ENCODE results near the gene TBC1D2. TPM values are rescaled to one million over a fixed set of nuclear protein-coding genes. Genes with fewer than 3 reads are reported as not detected.

The TBC1D2 gene
- total and polyA plus RNA-seq, 10 of the 15 experiments (the other 5 are each of a cell fraction or from before 2014, with no cell fraction given) = 0.04 to 1.6 (median 1.1) TPM

- no peaks in the 10 kb centered on the region for H3K4me1 ChIP-seq (ENCODE audit: control insufficient read depth, insufficient read depth, low read length)
Measured at GRCh38 chr9:98288881-98289280, 33.4 kb upstream of the TBC1D2 start.

More at GRCh38 chr9:98288881-98289280, 33.4 kb upstream of the TBC1D2 start:
- DNase-seq (ENCODE audit: low read depth, low spot score) = no peak
- intact Hi-C loops (cut with micrococcal nuclease; ENCODE audit: unreplicated experiment) = no loop called here
- Histone ChIP-seq H3K4me3 (no peak overlapping the region), H3K4me2 (ENCODE audit: control insufficient read depth, insufficient read depth) (no peak overlapping the region), H3K9me3 (replicated peaks; ENCODE audit: control insufficient read depth, insufficient read depth, low read length) (no peaks in the 10 kb centered on the region), H3K9ac (ENCODE audit: control insufficient read depth, insufficient read depth, low read length) (no peak overlapping the region), H3K27ac (ENCODE audit: control insufficient read depth, insufficient read depth) (no peak overlapping the region), H3K27me3 (replicated peaks in 1 of 2; ENCODE audit: control insufficient read depth in 2 of 2, insufficient read depth in 2 of 2, low read length in 1 of 2) (peaks cover 0 to 1% of the 10 kb centered on the region in 2 experiments; a peak in 2 of 4 replicates), H2AFZ (ENCODE audit: control insufficient read depth, low read depth, low read length) (no peak overlapping the region), H4K20me1 (ENCODE audit: control insufficient read depth, insufficient read depth) (no peaks in the 10 kb centered on the region), H3K79me2 (ENCODE audit: control insufficient read depth, insufficient read depth, low read length) (no peaks in the 10 kb centered on the region), H3K36me3 (ENCODE audit: control insufficient read depth in 2 of 2, insufficient read depth in 2 of 2, low read length in 1 of 2) (no peaks in the 10 kb centered on the region)
- ChIA-PET SMC1A (ENCODE audit: uncharacterized antibody, unreplicated experiment) (no interaction called here), RAD21 (ENCODE audit: unreplicated experiment) (no interaction called here), CTCF (interaction anchor here (0.7 to 1.2 kb wide), 2 partner anchors 84 to 254 kb away, joined by 3 read pairs; no protein-coding TSS in a partner anchor), POLR2A (no interaction called here)
- no peak for TF ChIP-seq ZNF207 (IDR thresholded peaks at IDR 0.05; ENCODE audit: borderline replicate concordance)
- no peak for TF ChIP-seq IRF3 (IDR thresholded peaks at IDR 0.05)
- no peak for TF ChIP-seq ELK1 (IDR thresholded peaks at IDR 0.05; ENCODE audit: low read depth, low read length)
- TF ChIP-seq POLR2AphosphoS5 (IDR thresholded peaks at IDR 0.05; ENCODE audit: low read length) = no peak
- no peak for TF ChIP-seq PRDM15 (CRISPR knock-in tag; IDR thresholded peaks at IDR 0.05)
- TF ChIP-seq TARDBP (IDR thresholded peaks at IDR 0.05; ENCODE audit: borderline replicate concordance) = no peak
- no peak for TF ChIP-seq IKZF2 (IDR thresholded peaks at IDR 0.05)
- TF ChIP-seq CBFB (IDR thresholded peaks at IDR 0.05; ENCODE audit: low read depth) = no peak
- no peak for TF ChIP-seq USF1 (IDR thresholded peaks at IDR 0.05; ENCODE audit: borderline replicate concordance, extremely low read length, insufficient read depth, low read depth, low read length)
- TF ChIP-seq RELB (IDR thresholded peaks at IDR 0.05; ENCODE audit: low read depth) = no peak
- ATAC-seq = no peak
- WGBS (ENCODE audit: insufficient coverage, insufficient replicate concordance, low lambda C conversion rate, missing lambda C conversion rate) = 13% methylated on average over 5 of the region's 5 CpGs
- in situ Hi-C loops (cut with MboI) = no loop called here
- no TSS peak for BruUV-seq (replicated peaks)
- no peak for FAIRE-seq
